WTC11 (cell line): ENCODE data around the gene CCL4. TPM values are rescaled to one million over a fixed set of nuclear protein-coding genes. Genes with fewer than 3 reads are reported as not detected.

ENCODE experiments used
- ATAC-seq: fragments of 200-7000 bp; cut with Tn5 transposase; 2 replicates; pipeline ENCODE4 v1.10.0; 2021; ENCODE audit warnings: mild to moderate bottlenecking, moderate library complexity
- CTCF ChIA-PET: fragments of 300-600 bp; sonication (Branson Sonifier 250); formaldehyde crosslinking; loops from one replicate; lab custom pipeline; 2021; ENCODE audit warnings: antibody characterized with exemption; lab: Charles Lee
- POLR2A ChIA-PET: fragments of 350-600 bp; sonication (Branson Sonifier 250); formaldehyde crosslinking; loops from one replicate; lab custom pipeline; 2021; ENCODE audit warnings: antibody characterized with exemption; lab: Charles Lee
- DNase-seq: peaks from one replicate; pipeline ENCODE4 v3.0.0; 2021; ENCODE audit warnings: low spot score
- H3K27ac Mint-ChIP-seq: 2 replicates; pipeline ENCODE4 v1.8.0; 2021; ENCODE audit warnings: mixed read lengths
- H3K27me3 Mint-ChIP-seq: 2 replicates; pipeline ENCODE4 v1.8.0; 2021; ENCODE audit warnings: low read depth, mild to moderate bottlenecking, moderate library complexity, mixed read lengths
- H3K36me3 Mint-ChIP-seq: 2 replicates; pipeline ENCODE4 v1.8.0; 2021; ENCODE audit warnings: mixed read lengths
- H3K4me1 Mint-ChIP-seq: 2 replicates; pipeline ENCODE4 v1.8.0; 2022; ENCODE audit warnings: mixed read lengths
- H3K4me3 Mint-ChIP-seq: 2 replicates; pipeline ENCODE4 v1.8.0; 2021; ENCODE audit warnings: mild to moderate bottlenecking, moderate library complexity, mixed read lengths
- H3K9me3 Mint-ChIP-seq: 2 replicates; pipeline ENCODE4 v1.8.0; 2021; ENCODE audit warnings: mixed read lengths
- AFF4 ChIP-seq: sonication (generic); formaldehyde crosslinking; IDR thresholded peaks from 2 replicates; pipeline ENCODE4 v1.8.1; 2023; ENCODE audit warnings: mild to moderate bottlenecking, missing genetic modification reagents, borderline replicate concordance
- ATF1 ChIP-seq: sonication (generic); formaldehyde crosslinking; IDR thresholded peaks from 2 replicates; pipeline ENCODE4 v1.8.1; 2023; ENCODE audit warnings: mild to moderate bottlenecking, moderate library complexity, missing genetic modification reagents
- CREB1 ChIP-seq: sonication (generic); formaldehyde crosslinking; IDR thresholded peaks from 2 replicates; pipeline ENCODE4 v1.8.0; 2023; ENCODE audit warnings: mild to moderate bottlenecking, missing genetic modification reagents
- FOXK1 ChIP-seq: sonication (generic); formaldehyde crosslinking; IDR thresholded peaks from 2 replicates; pipeline ENCODE4 v1.8.0; 2022; ENCODE audit warnings: mild to moderate bottlenecking, moderate library complexity, missing genetic modification reagents
- GRHL2 ChIP-seq: fragments of 250-450 bp; sonication (Bioruptor Pico); IDR thresholded peaks from 2 replicates; pipeline ENCODE4 v1.8.0; 2022; ENCODE audit warnings: mild to moderate bottlenecking, moderate library complexity; ENCODE audit not compliant: insufficient replicate concordance, severe bottlenecking
- GTF2I ChIP-seq: fragments of 250-450 bp; sonication (Bioruptor Pico); conservative IDR thresholded peaks from 2 replicates; pipeline ENCODE4 v1.4.0; 2021; ENCODE audit warnings: mild to moderate bottlenecking
- JUN ChIP-seq: sonication (generic); formaldehyde crosslinking; IDR thresholded peaks from 2 replicates; pipeline ENCODE4 v1.8.0; 2023; ENCODE audit warnings: mild to moderate bottlenecking, missing genetic modification reagents
- NFATC4 ChIP-seq: fragments of 250-450 bp; sonication (Bioruptor Pico); IDR thresholded peaks from 2 replicates; pipeline ENCODE4 v1.9.0; 2021; ENCODE audit warnings: mild to moderate bottlenecking
- NFE2L1 ChIP-seq: sonication (generic); formaldehyde crosslinking; IDR thresholded peaks from 2 replicates; pipeline ENCODE4 v1.8.1; 2023; ENCODE audit warnings: missing genetic modification reagents
- SMAD4 ChIP-seq: sonication (generic); formaldehyde crosslinking; IDR thresholded peaks from 2 replicates; pipeline ENCODE4 v1.8.0; 2022; ENCODE audit warnings: mild to moderate bottlenecking, missing genetic modification reagents
- TCF7 ChIP-seq: sonication (generic); formaldehyde crosslinking; IDR thresholded peaks from 2 replicates; pipeline ENCODE4 v1.8.0; 2022; ENCODE audit warnings: mild to moderate bottlenecking, low read depth, missing genetic modification reagents, moderate library complexity
- ZBTB21 ChIP-seq: sonication (generic); formaldehyde crosslinking; IDR thresholded peaks from 2 replicates; pipeline ENCODE4 v1.8.1; 2023; ENCODE audit warnings: mild to moderate bottlenecking, missing genetic modification reagents, borderline replicate concordance
- ZNF219 ChIP-seq: sonication (generic); formaldehyde crosslinking; IDR thresholded peaks from 2 replicates; pipeline ENCODE4 v1.8.0; 2023; ENCODE audit warnings: missing genetic modification reagents, mild to moderate bottlenecking, borderline replicate concordance
- ZNF425 ChIP-seq: fragments of 250-450 bp; sonication (Bioruptor Pico); conservative IDR thresholded peaks from 2 replicates; pipeline ENCODE4 v1.9.0; 2021; ENCODE audit warnings: mild to moderate bottlenecking
- total RNA-seq: library from RNA; stranded (reverse); gene quantifications from 3 replicates; pipeline ENCODE4 v1.2.3, GENCODE V29; 2021
- TF ChIP-seq, protein P1 (sequence below): sonication (generic); formaldehyde crosslinking; IDR thresholded peaks from 2 replicates; pipeline ENCODE4 v1.8.1; 2023; ENCODE audit warnings: mild to moderate bottlenecking, missing genetic modification reagents, moderate library complexity

The CCL4 gene
- total RNA-seq, 1 experiment from 2014 or later: 0.48 TPM

DNA sequence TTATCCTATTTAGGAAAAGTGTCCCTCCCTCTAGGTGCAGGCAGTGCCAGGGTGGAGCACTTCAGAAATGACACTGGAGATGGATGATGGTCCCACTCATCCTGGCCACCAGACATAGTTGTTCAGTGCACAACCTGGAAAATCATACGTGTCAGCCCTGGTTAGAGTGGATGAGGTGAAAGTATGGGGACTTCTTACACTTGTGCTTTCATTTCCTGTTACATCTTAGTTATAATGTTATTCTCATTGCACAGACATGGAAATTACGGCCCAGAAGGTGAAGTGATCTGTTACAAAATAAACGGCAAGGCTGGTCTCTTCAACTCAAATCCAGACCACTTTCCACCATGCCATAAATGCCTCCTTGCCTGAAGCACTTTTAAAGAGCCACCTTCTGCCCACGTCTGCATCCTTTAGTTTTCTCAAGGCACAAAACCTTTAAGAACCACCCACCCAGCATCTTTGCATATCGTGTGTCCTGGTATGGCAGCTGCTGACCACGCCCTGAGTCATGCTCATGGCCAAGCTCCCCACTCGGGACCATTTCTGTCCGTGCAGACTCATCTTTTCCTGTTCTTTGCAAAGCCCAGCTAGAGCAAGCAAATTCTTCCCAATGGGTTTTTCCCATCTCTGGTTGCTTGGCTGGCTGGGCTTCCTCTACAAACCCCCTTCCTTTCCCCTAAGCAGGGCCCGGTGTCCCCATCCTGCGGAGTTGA lies 50.4 kb downstream of the CCL4 start:
- Mint-ChIP-seq H3K4me1 (peaks cover 5% of the 10 kb centered on the region), H3K27me3 (no peaks in the 10 kb centered on the region), H3K9me3 (no peaks in the 10 kb centered on the region), H3K36me3 (no peaks in the 10 kb centered on the region), H3K27ac (no peak overlapping the region), H3K4me3 (no peak overlapping the region)
- ChIA-PET POLR2A (no interaction called here), CTCF (interaction anchor here (0.8 to 1.1 kb wide), 2 partner anchors 178 to 185 kb away, joined by 3 read pairs; no protein-coding TSS in a partner anchor)
- ATAC-seq: no peak
- no peak for DNase-seq
- TF ChIP-seq FOXK1 (CRISPR knock-in tag) (no peak), NFE2L1 (CRISPR knock-in tag) (no peak), GTF2I (no peak), TCF7 (CRISPR knock-in tag) (no peak), AFF4 (CRISPR knock-in tag) (no peak), ZNF219 (no peak), JUN (CRISPR knock-in tag) (no peak), ZBTB21 (CRISPR knock-in tag) (no peak), ATF1 (CRISPR knock-in tag) (no peak), SMAD4 (no peak), GRHL2 (CRISPR knock-in tag) (no peak), CREB1 (CRISPR knock-in tag) (no peak), NFATC4 (CRISPR knock-in tag) (no peak), ZNF425 (CRISPR knock-in tag) (no peak)
- TF ChIP-seq, protein P1, sequence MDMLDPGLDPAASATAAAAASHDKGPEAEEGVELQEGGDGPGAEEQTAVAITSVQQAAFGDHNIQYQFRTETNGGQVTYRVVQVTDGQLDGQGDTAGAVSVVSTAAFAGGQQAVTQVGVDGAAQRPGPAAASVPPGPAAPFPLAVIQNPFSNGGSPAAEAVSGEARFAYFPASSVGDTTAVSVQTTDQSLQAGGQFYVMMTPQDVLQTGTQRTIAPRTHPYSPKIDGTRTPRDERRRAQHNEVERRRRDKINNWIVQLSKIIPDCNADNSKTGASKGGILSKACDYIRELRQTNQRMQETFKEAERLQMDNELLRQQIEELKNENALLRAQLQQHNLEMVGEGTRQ (CRISPR knock-in tag): no peak

Other genes with a start within 250 kb of the CCL4 start
- gene HEATR9, start 234.9 kb upstream of the CCL4 start, total RNA-seq: not detected in 3 replicates
- gene CCL5, start 223.5 kb upstream of the CCL4 start, total RNA-seq: 0.17 to 0.37 TPM (median 0.27 TPM) in 3 replicates
- 4.7 to 6.4 TPM (median 5.2 TPM) in 3 replicates for gene RDM1, start 173.1 kb upstream of the CCL4 start, total RNA-seq
- not detected in 3 replicates for gene LYZL6, start 160.1 kb upstream of the CCL4 start, total RNA-seq
- gene CCL16, start 122.3 kb upstream of the CCL4 start, total RNA-seq: not detected in 3 replicates
- gene CCL14, start 117.1 kb upstream of the CCL4 start, total RNA-seq: not detected in 3 replicates
- not detected in 3 replicates for gene CCL15, start 102.3 kb upstream of the CCL4 start, total RNA-seq
- gene CCL23, start 85.9 kb upstream of the CCL4 start, total RNA-seq: not detected in 3 replicates
- not detected in 3 replicates for gene CCL18, start 39.6 kb upstream of the CCL4 start, total RNA-seq
- 0.44 to 0.72 TPM (median 0.55 TPM) in 3 replicates for gene CCL3, start 13.7 kb upstream of the CCL4 start, total RNA-seq
- gene TBC1D3B, start 72.8 kb downstream of the CCL4 start, total RNA-seq: 6.3 to 7.9 TPM (median 7.7 TPM) in 3 replicates
- gene CCL3L1, start 92.9 kb downstream of the CCL4 start, total RNA-seq: not detected in 3 replicates
- 0.32 TPM in 1 of 3 replicates, not detected in the others for gene CCL4L2, start 107.2 kb downstream of the CCL4 start, total RNA-seq
- 0.27 to 0.53 TPM (median 0.39 TPM) in 3 replicates for gene TBC1D3I, start 160.7 kb downstream of the CCL4 start, total RNA-seq
- gene TBC1D3G, start 220.1 kb downstream of the CCL4 start, total RNA-seq: not detected in 3 replicates